CD4-positive, alpha-beta memory T cell (primary cell): ENCODE results near the gene SLC39A12. TPM values are rescaled to one million over a fixed set of nuclear protein-coding genes. Genes with fewer than 3 reads are reported as not detected.

ENCODE experiments used
- CTCF ChIA-PET: fragments of 350-600 bp; sonication (Branson Sonifier 250); formaldehyde crosslinking; loops from one replicate; lab custom pipeline; 2021; ENCODE audit warnings: inconsistent platforms; ENCODE audit not compliant: partially characterized antibody; lab: Charles Lee
- POLR2A ChIA-PET: fragments of 350-600 bp; sonication (Branson Sonifier 250); formaldehyde crosslinking; loops from one replicate; lab custom pipeline; 2021; ENCODE audit not compliant: partially characterized antibody; lab: Charles Lee
- DNase-seq, 5 donors: peaks; one replicate each; pipeline versions ENCODE4 v3.0.0 to v3.0.0-alpha.2; 2020 to 2022; ENCODE audit warnings: mixed read lengths in 1 of 5
- H3K27ac ChIP-seq: one replicate; pipeline ENCODE4 v1.7.0; 2013; ENCODE audit warnings: low read depth, low read length
- H3K27me3 ChIP-seq: 2 replicates; pipeline ENCODE4 v1.7.0; 2013; ENCODE audit warnings: mild to moderate bottlenecking, low read length, moderate library complexity; ENCODE audit not compliant: insufficient read depth
- H3K36me3 ChIP-seq: 2 replicates; pipeline ENCODE4 v1.7.0; 2013; ENCODE audit warnings: mild to moderate bottlenecking, low read length, moderate library complexity; ENCODE audit not compliant: insufficient read depth
- H3K4me1 ChIP-seq: 2 replicates; pipeline ENCODE4 v1.7.0; 2013; ENCODE audit warnings: mild to moderate bottlenecking, low read length, moderate library complexity; ENCODE audit not compliant: insufficient read depth
- H3K4me3 ChIP-seq, 2 donors: one replicate each; pipeline ENCODE4 v1.7.0; 2013; ENCODE audit warnings: low read length in 2 of 2, mild to moderate bottlenecking in 1 of 2
- H3K9me3 ChIP-seq, 2 donors: one replicate each; pipeline ENCODE4 v1.7.0; 2013; ENCODE audit warnings: low read length in 2 of 2, control low read depth in 1 of 2; ENCODE audit not compliant: control insufficient read depth in 1 of 2
- H3K27ac Mint-ChIP-seq, 7 donors: one replicate each; pipeline ENCODE4 v1.8.0; 2020 to 2021; ENCODE audit warnings: mixed read lengths in 7 of 7, mild to moderate bottlenecking in 6 of 7, inconsistent platforms in 3 of 7, moderate library complexity in 3 of 7
- H3K27me3 Mint-ChIP-seq, 2 donors: one replicate each; pipeline ENCODE4 v1.8.0; 2020 to 2021; ENCODE audit warnings: mixed read lengths in 2 of 2
- H3K36me3 Mint-ChIP-seq, 2 donors: one replicate each; pipeline ENCODE4 v1.8.0; 2020 to 2021; ENCODE audit warnings: mixed read lengths in 2 of 2, inconsistent platforms in 1 of 2, mild to moderate bottlenecking in 1 of 2
- H3K4me1 Mint-ChIP-seq, 4 donors: one replicate each; pipeline ENCODE4 v1.8.0; 2020 to 2021; ENCODE audit warnings: mixed read lengths in 4 of 4, mild to moderate bottlenecking in 1 of 4
- H3K4me3 Mint-ChIP-seq, 8 donors: one replicate each; pipeline ENCODE4 v1.8.0; 2020 to 2021; ENCODE audit warnings: mixed read lengths in 8 of 8, mild to moderate bottlenecking in 7 of 8, moderate library complexity in 6 of 8, inconsistent platforms in 3 of 8
- H3K9me3 Mint-ChIP-seq, 8 donors: one replicate each; pipeline ENCODE4 v1.8.0; 2020 to 2021; ENCODE audit warnings: mixed read lengths in 8 of 8, mild to moderate bottlenecking in 5 of 8, inconsistent platforms in 3 of 8, moderate library complexity in 1 of 8
- intact Hi-C: fragments of 100-400 bp; cut with micrococcal nuclease; formaldehyde crosslinking; loops from one replicate; pipeline ENCODE4 v1.15.1; 2023
- polyA plus RNA-seq, 2 donors: library from polyadenylated mRNA; unstranded; fragments of 300-500 nt; fragmentation: Illumina TruSeq; gene quantifications; one replicate each; pipeline ENCODE4 v1.2.3, GENCODE V29; 2021
- total RNA-seq, 2 experiments: library from RNA; stranded (reverse); gene quantifications; one replicate each; pipeline ENCODE4 v1.2.3, GENCODE V29; 2021

SLC39A12 gene
- total RNA-seq (not detected), polyA plus RNA-seq (not detected)

DNA sequence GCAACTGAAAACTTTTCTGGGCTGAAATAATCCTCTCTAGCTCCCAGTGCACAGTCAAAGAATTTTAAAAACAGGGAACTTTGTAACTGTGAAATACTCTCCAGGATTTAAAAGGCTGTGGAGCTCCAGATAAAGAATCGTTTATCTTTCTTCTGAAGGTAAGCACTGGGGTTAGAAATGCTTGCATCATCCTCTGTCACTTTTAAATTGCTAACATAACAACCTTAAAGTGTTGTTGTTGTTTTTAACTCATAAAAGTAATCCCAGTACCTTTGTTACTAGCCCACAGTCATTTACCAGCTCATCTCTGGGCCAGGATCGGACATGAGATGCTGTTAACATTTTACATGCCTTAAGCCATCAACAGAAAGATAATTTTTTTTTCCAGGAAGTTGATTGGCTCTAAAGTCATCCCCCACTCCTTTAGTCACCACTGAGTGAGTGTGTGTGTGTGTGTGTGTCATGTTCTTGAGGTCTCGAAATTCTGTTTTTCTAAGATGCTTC is at the start of gene SLC39A12:
Gene SLC39A12, plus strand, starts transcription at position 51 of the 504 bp plus-strand sequence. CDS start 1,359 bp downstream, outside the sequence.
- no peak for DNase-seq
- intact Hi-C loops, result no loop called here
- no peaks in the 10 kb centered on the region for H3K36me3 ChIP-seq
- Mint-ChIP-seq H3K9me3 (peaks cover 0 to 13% (median 0%) of the 10 kb centered on the region in 8 donors), H3K4me3 (no peak within 1 kb of the TSS), H3K36me3 (no peaks in the 10 kb centered on the region), H3K27me3 (peaks cover 0 to 1% of the 10 kb centered on the region in 2 donors), H3K27ac (no peak within 1 kb of the TSS), H3K4me1 (no peaks in the 10 kb centered on the region)
- H3K27me3 ChIP-seq, result no peaks in the 10 kb centered on the region
- H3K27ac ChIP-seq, result no peak within 1 kb of the TSS
- ChIA-PET CTCF (no interaction called here), POLR2A (no interaction called here)
- no peaks in the 10 kb centered on the region for H3K9me3 ChIP-seq
- H3K4me1 ChIP-seq, result no peaks in the 10 kb centered on the region
- no peak within 1 kb of the TSS for H3K4me3 ChIP-seq

DNA sequence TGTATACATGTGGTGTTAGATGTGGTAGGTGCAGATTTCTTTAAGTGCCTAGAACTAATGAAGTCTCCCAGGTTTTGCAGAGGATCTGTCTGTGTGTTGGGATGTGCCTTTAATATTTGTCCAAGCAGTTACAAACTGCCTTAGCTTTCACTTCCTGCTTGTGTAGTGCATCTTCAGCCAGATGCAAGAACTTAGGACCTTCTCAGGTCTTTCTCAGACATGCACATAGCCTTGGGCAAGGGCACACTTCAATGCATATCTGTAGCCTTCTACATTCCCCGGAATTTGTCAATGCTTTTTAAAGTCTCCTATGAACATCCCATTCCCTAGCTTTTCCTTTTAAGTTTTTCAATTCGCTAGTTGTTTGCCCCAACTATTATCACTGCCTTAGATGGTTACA is 47.2 kb upstream of the SLC39A12 start:
- Mint-ChIP-seq H3K9me3 (peaks cover 0 to 8% (median 0%) of the 10 kb centered on the region in 8 donors), H3K4me3 (no peak overlapping the region), H3K36me3 (no peaks in the 10 kb centered on the region), H3K27me3 (peaks cover 0 to 5% of the 10 kb centered on the region in 2 donors), H3K27ac (no peak overlapping the region), H3K4me1 (no peaks in the 10 kb centered on the region)
- Histone ChIP-seq H3K9me3 (no peaks in the 10 kb centered on the region), H3K27ac (no peak overlapping the region), H3K4me3 (no peak overlapping the region), H3K4me1 (no peaks in the 10 kb centered on the region), H3K36me3 (no peaks in the 10 kb centered on the region), H3K27me3 (no peaks in the 10 kb centered on the region)
- no peak for DNase-seq
- CTCF ChIA-PET, result no interaction called here
- intact Hi-C loops, result no loop called here
- POLR2A ChIA-PET, result no interaction called here

DNA sequence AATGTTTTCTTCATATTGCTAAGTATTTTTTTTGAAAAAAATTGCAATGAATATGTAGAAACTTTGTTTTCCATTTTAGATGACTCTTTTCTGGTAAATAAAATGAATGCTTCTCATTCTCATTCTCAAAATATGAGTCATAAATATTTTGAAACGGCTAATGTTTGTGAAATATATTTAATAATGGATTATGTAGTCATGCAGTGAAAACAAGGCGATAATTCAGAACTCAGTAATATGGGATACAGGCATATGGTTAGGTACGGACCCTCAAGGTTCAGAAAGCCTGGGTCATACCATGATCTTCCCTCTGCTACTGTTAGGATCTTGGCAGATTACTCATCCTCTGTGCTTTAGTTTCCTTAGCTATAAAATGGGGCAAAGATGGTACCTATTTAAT is 46.2 kb upstream of the SLC39A12 start:
- CTCF ChIA-PET, result no interaction called here
- POLR2A ChIA-PET, result no interaction called here
- Mint-ChIP-seq H3K4me1 (no peaks in the 10 kb centered on the region), H3K9me3 (peaks cover 0 to 8% (median 0%) of the 10 kb centered on the region in 8 donors), H3K36me3 (no peaks in the 10 kb centered on the region), H3K4me3 (no peak overlapping the region), H3K27ac (no peak overlapping the region), H3K27me3 (peaks cover 0 to 5% of the 10 kb centered on the region in 2 donors)
- no peaks in the 10 kb centered on the region for H3K9me3 ChIP-seq
- intact Hi-C loops, result no loop called here
- no peaks in the 10 kb centered on the region for H3K4me1 ChIP-seq
- H3K27me3 ChIP-seq, result no peaks in the 10 kb centered on the region
- no peaks in the 10 kb centered on the region for H3K36me3 ChIP-seq
- no peak overlapping the region for H3K27ac ChIP-seq
- H3K4me3 ChIP-seq, result no peak overlapping the region
- no peak for DNase-seq

DNA sequence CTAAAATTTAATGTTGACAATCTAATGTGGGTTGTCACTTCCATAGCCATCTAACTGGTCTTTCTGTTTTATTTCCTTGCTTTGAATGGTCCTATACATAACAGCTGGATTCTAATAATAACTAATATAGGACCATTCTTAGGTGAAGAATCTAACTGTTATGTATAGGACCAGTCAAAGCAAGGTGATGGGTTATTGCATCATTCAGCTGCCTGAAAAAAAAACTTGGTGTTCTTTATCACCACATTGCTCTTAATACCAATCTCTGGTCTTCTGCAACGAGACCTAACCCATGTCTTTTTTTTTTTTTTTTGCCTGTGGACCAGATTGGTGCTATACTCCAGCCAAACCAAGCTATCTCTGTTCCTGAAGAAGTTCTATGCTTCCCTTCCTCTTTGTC is 45.7 kb upstream of the SLC39A12 start:
- no peak overlapping the region for H3K27ac ChIP-seq
- no peaks in the 10 kb centered on the region for H3K4me1 ChIP-seq
- ChIA-PET POLR2A (no interaction called here), CTCF (no interaction called here)
- no peaks in the 10 kb centered on the region for H3K9me3 ChIP-seq
- H3K4me3 ChIP-seq, result no peak overlapping the region
- DNase-seq, result no peak
- peaks cover 0 to 5% of the 10 kb centered on the region in 2 donors for H3K27me3 Mint-ChIP-seq
- H3K36me3 Mint-ChIP-seq, result no peaks in the 10 kb centered on the region
- H3K4me3 Mint-ChIP-seq, result no peak overlapping the region
- no peaks in the 10 kb centered on the region for H3K36me3 ChIP-seq
- H3K4me1 Mint-ChIP-seq, result no peaks in the 10 kb centered on the region
- no peak overlapping the region for H3K27ac Mint-ChIP-seq
- H3K27me3 ChIP-seq, result no peaks in the 10 kb centered on the region
- peaks cover 0 to 8% (median 0%) of the 10 kb centered on the region in 8 donors for H3K9me3 Mint-ChIP-seq
- intact Hi-C loops, result no loop called here

DNA sequence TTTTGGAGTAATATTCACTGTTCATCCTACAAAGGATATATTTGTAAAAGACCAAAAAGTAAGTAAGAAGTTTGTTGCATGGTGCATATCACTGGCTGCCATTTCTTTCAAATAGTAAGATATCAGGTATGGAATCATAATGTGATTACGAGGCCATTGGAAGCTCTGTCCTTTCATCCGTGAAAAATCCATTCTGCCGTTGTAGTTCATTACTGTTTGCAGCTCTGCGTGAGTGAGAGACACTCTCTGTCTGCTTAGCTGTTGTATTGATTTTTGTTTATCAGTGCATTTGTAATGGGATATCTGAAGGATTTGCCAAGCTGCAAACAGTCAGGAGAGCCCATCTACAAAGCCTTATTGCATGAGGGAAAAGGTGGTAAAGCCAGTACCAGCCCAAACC is 44.1 kb upstream of the SLC39A12 start:
- ChIA-PET CTCF (no interaction called here), POLR2A (no interaction called here)
- Histone ChIP-seq H3K4me3 (no peak overlapping the region), H3K4me1 (no peaks in the 10 kb centered on the region), H3K36me3 (no peaks in the 10 kb centered on the region), H3K27me3 (no peaks in the 10 kb centered on the region), H3K27ac (no peak overlapping the region), H3K9me3 (no peaks in the 10 kb centered on the region)
- H3K9me3 Mint-ChIP-seq, result peaks cover 0 to 15% (median 0%) of the 10 kb centered on the region in 8 donors
- H3K36me3 Mint-ChIP-seq, result no peaks in the 10 kb centered on the region
- no peak for DNase-seq
- peaks cover 2 to 5% of the 10 kb centered on the region in 2 donors for H3K27me3 Mint-ChIP-seq
- intact Hi-C loops, result no loop called here
- peak overlapping the region in 1 of 7 donors; percentile 49 for H3K27ac Mint-ChIP-seq
- no peak overlapping the region for H3K4me3 Mint-ChIP-seq
- H3K4me1 Mint-ChIP-seq, result no peaks in the 10 kb centered on the region

DNA sequence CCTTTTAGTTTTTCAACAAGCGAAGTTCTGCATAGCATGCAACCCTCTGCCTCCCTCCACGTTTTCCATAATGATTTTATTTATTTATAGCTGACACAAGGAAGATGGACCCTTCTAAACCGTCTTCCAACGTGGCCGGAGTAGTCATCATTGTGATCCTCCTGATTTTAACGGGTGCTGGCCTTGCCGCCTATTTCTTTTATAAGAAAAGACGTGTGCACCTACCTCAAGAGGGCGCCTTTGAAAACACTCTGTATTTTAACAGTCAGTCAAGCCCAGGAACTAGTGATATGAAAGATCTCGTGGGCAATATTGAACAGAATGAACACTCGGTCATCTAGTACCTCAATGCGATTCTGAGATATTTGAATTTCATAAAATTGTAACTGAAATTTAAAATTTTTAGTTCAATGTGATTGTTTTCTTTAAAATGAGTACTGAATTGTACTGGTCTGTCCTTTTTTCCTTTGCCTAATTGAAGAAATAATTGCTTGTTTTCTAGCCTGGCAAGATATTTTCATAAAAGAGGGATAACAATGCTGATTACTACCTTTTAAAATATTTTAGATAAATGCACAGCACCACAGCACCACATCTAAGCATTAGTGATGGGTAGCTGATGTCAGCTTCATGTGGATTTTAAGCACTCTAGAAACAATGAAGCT is 41.5 kb upstream of the SLC39A12 start:
- no peaks in the 10 kb centered on the region for H3K36me3 ChIP-seq

DNA sequence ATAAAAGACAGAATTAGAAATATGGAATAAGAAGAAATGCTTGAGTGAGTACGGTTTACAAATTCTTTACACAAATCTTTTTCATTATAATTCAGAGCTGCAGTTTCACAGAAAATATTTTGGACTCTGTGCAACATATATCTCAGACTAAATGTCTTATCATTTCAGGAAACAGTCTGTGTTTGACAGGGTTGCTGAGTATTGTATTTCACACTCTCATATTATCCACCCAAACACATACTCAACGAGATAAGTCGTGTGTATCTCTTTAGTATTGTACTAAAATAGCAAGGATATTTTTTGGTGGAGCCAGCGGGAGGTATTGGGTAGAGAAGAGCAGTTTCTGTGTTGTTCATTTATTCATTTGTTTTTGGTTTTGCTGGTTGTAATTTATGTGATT is 39.0 kb upstream of the SLC39A12 start:
- ChIA-PET POLR2A (no interaction called here), CTCF (no interaction called here)
- intact Hi-C loops, result no loop called here
- peaks cover 0 to 7% (median 2%) of the 10 kb centered on the region in 8 donors for H3K9me3 Mint-ChIP-seq
- H3K36me3 Mint-ChIP-seq, result no peaks in the 10 kb centered on the region
- H3K27me3 Mint-ChIP-seq, result peaks cover 2 to 3% of the 10 kb centered on the region in 2 donors
- Histone ChIP-seq H3K36me3 (no peaks in the 10 kb centered on the region), H3K27ac (no peak overlapping the region), H3K4me1 (no peaks in the 10 kb centered on the region), H3K27me3 (no peaks in the 10 kb centered on the region), H3K9me3 (no peaks in the 10 kb centered on the region), H3K4me3 (no peak overlapping the region)
- H3K4me1 Mint-ChIP-seq, result no peaks in the 10 kb centered on the region
- DNase-seq, result no peak
- no peak overlapping the region for H3K4me3 Mint-ChIP-seq
- H3K27ac Mint-ChIP-seq, result no peak overlapping the region

More for the DNA sequence above, 41.5 kb upstream of the SLC39A12 start:
- Mint-ChIP-seq H3K27me3 (peaks cover 2% of the 10 kb centered on the region in 2 donors), H3K4me3 (no peak overlapping the region), H3K27ac (no peak overlapping the region), H3K9me3 (peaks cover 0 to 7% (median under 1%) of the 10 kb centered on the region in 8 donors), H3K4me1 (no peaks in the 10 kb centered on the region), H3K36me3 (no peaks in the 10 kb centered on the region)
- intact Hi-C loops, result no loop called here
- Histone ChIP-seq H3K27ac (no peak overlapping the region), H3K4me3 (no peak overlapping the region), H3K4me1 (no peaks in the 10 kb centered on the region), H3K9me3 (no peaks in the 10 kb centered on the region), H3K27me3 (no peaks in the 10 kb centered on the region)
- ChIA-PET POLR2A (no interaction called here), CTCF (no interaction called here)
- DNase-seq, result peak in 2 of 5 donors; percentile 1
